Embryonic facial prominence (tissue), 1 donor: Measurements from ENCODE around the gene GLT8D2.

Experiments used
- DNase-seq: peaks from one replicate; pipeline ENCODE4 v3.0.0-alpha.2; 2016; ENCODE audit errors: extremely low spot score

Gene GLT8D2

DNA sequence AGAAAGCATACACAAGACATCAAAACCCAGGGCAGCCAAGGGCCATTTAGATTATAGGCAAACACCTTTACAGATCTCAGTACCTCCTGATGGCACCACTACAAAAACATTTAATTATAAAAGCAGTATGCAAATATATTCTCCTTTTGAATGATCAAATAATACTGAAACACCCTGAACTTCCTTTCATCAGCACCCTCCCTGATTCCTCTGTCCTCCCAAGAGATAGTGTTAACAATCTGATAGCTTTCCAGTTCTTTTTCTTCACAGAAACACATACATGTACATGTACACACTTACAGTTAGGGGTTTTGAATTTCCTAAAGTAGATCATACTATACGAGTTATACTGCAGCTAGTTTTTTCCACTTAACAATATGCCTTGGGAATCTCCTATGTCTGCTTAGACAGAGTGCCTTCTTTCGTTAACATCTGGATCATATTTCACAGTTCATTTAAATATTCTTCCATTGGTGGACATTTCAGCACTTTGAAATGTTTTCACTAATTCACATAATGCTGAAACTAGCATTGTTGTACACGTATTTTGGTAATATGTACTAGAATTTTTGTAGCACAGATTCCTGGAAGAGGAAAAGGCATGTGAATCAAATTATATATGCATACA lies 49.1 kb downstream of the GLT8D2 start:
- DNase-seq, result no peak

DNA sequence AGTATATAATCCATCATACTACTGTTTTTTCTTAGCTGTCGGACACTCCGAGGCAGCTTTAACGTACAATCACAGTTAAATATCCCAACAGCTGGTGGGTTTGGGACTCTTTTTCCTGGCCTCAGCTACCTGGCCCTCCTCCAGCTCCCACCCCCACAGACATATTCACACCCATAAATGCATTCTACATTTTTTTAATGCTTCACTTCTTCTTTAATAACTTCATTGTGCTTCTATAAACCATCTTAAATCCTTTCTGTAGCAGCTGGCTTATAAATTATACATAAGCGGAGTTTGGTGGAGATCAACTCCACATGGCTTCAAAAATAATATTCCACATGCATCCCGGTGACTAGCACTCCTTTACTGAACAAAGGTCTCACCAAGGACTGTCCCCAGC lies 51.0 kb downstream of the GLT8D2 start:
- DNase-seq, result peak; percentile 23

DNA sequence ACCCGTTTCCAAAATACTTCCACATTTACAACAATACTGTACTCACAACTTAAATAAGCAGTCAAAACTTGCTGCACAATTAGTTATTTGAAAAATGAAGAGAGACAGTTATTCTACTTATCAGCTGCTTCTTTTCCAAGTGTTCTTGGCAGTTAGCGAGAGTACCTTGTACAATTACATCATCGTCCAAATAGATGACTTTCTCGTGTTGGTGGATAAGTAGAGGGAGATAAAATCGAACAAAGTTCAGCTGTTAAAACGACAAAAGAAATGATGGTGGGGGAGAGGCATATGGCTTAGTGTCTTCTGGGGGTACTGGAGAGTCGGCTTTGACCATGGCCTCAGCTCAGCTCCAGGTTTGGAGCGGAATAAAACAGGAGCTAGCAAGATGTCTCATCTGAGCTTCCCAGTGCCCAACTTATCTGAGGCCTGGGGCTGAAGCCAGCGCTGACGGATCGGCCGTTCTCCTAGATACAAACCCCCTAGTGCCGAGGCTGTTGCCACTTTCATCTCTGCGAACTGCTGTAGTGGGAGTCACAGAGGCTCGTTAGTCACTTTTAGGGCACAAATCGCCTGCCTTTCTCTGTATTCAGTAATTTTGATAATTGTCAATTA lies 52.6 kb downstream of the GLT8D2 start:
- no peak for DNase-seq

DNA sequence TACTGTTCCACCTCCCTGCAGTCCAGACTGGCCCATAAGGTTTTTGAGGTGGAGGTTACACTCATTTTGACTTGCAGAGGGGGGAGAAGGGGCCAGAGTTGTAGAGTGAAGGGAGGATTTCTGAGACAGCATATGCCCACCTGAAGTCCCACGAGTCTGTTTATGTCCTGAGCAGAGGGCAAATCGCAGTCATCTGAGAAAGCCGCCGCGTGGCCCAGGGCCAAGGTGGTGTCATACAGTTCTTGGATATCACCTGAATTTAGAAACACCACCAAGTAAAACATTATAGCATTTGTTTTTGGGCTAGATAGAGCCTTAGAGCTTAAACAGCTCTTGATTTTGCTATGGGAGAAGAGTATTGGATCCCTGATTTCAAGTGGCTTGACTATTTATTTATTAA lies 53.4 kb downstream of the GLT8D2 start:
- DNase-seq, result no peak

DNA sequence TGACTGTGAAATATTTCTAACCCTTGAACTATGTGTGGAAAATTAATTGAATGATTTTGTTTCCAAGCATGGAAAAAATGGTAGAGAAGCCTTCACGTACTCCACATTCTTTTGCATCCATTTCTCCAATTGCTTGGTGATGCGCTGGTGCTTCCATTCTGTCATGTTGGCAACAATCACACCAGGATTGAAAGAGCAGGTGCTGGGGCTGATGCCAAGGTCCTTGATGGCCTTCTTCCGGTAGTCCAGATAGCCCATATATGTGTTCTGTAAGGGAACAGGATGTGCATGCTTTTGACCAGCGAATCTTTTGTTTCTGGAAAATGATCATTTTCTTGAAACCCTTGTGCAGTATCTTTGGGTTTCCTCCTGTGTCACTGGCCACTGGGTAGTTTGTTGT lies 55.8 kb downstream of the GLT8D2 start:
- no peak for DNase-seq

DNA sequence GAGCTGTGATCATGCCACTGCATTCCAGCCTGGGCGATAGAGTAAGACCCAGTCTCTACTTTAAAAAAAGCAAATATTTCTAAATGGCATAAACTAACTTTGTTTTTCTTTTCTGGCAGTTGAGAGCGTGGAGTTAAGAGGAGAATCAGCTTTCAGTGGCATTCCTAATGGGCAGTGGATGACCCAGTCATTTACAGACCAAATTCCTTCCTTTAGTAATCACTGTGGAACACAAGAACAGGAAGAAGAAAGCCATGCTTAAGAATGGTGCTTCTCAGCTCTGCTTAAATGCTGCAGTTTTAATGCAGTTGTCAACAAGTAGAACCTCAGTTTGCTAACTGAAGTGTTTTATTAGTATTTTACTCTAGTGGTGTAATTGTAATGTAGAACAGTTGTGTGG lies 63.2 kb downstream of the GLT8D2 start:
- DNase-seq, result no peak

DNA sequence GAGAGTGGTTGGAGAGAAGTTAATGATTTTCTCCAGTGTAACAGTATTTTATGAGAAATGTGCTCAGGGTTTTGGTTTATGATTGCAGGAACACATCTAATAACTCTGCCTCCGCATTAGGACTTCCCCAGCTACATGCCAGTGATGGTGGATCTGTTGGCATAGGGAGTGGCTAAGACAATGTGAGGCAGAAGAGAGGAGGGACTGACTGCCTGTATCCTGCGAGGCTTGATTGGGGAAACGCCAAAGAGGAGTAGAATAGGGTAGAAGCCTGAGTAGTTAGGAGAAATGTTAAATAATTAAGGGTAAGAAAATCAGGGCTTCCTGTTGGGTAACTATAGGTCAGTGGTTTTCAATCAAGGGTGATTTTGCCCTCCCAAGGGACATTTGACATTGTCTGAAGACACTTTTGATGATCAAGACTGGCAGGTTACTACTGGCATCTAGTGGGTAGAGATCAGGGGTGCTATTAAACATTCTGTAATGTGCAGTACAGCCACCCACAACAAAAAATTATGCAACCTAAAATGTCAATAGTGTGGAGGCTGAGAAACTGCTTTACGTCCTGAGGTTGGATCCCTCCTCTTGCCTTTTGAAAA lies 71.5 kb downstream of the GLT8D2 start:
- no peak for DNase-seq

DNA sequence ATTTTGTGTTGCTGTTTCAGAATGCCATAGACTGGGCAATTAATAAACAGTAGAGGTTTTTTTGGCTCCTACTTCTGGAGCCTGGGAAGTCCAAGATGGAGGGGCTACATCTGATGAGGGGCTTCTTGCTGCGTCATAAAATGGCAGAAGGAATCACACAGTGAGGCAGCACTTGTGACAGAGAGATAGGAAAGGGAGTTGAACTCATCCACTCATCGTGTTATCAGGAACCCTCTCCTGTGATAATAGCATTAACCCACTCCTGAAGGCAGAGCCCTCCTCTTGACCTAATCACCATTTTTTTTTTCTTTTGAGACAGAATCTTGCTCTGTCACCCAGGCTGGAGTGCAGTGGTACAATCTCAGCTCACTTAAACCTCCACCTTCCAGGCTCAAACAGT lies 74.6 kb downstream of the GLT8D2 start:
- DNase-seq, result no peak

DNA sequence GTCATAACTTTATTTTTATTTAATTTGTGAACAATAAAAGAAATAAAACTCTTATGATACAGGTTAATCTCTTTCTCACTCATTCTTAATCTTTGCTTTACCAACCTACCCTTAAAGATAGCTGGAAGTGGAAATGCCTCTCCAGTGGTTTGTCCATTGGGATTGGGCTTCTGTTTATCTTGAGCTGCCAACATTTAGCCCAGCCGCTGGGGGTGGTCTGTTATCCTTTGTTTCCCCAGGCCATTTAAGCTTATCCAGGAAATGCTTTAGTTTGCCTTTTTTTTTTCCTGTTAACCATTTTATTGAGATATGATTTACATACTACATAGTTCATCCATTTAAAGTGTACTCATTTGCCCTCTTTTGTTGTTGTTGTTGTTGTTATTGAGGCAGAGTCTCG lies 76.1 kb downstream of the GLT8D2 start:
- DNase-seq, result no peak

DNA sequence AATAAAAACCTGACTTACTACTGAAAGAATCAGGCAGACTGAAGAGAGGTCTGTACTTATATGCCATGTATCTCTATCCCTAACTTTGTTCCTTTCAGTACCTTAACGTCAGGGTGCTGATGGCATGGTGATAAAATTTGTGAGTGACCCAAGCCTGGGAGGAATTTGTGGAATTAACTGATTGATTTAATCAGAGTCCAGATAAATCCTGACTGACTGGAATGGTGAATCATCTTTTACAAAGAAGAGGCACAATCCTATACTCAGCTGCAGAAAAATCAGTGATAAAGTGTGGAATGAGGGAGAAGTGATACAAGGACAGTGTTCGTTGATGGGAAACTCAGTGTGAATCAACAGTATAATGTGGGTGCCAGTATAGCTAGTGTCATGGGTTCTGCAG lies 80.6 kb downstream of the GLT8D2 start:
- no peak for DNase-seq

DNA sequence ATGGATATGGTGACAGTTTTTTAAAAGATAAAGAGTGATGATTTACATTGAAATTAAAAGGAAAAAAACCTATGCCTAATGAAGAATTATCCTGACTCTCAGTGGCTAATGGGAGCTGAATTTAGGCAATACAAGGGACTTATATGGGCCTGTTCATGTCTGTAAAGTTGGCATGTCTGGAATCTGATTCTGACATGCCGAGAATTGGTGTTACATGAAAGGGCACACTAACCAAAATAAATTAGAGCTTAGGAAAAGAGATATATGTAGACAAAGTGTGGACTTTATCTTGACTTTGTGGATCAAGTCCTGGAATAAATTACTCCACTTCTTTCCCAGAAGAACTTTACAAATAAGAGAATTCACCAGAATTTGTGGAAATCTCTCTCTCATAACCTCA lies 83.3 kb downstream of the GLT8D2 start:
- no peak for DNase-seq

DNA sequence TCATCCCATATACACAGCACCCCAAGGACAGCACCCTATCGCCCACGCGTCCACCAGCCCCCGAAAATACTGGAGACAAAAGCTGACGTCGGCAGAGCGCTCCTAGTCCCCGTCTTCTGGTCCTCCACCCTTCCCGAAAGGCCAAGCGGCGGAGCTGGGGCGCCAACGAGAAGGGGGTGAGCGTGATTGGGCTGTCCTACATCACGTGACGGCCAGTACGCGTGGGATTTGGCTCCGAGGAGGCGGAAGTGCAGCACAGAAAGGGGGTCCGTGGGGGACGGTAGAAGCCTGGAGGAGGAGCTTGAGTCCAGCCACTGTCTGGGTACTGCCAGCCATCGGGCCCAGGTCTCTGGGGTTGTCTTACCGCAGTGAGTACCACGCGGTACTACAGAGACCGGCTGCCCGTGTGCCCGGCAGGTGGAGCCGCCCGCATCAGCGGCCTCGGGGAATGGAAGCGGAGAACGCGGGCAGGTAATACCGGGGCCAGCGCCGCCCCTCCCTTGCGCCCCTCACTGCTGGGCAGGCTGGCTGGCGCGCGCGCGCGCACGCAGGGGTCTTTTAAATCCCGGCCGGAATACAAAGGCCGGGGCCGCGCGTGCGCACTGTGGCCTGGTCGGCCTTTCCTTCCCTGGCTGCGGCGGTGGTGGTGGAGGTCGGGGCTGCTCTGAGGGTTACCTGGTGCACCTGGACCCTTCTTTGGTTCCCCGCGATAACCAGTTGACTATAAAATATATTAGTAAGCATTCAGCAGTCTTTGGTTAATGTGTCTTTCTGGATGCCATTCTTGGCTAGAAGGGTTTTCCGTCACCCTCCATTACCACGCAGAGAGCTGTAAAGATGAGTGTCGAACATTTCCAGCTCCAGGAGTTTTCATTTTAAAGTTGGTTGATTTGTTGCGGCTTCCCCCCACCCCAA lies 84.1 kb downstream of the GLT8D2 start, which contains the start of gene TDG:
Gene TDG (plus strand): TSS at position 283 of the 915 bp plus-strand sequence. CDS start 166 bp downstream, at position 449.
- peak; percentile 99 for DNase-seq

DNA sequence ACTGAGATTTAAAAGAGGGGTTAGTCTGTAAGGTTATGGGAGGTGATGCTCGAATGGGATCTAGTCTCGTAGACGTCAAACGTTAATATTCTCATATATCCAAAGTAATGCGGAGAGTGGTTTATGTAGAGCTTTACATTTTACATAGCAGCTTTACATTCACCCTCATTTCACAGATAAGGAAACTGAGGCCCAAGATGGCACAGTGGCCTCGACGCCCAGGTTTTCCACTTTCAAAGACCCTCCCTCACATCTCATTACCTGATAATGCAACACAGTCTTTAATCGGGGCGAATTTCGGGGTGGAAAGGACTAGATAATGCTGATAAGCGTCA lies 84.8 kb downstream of the GLT8D2 start:
- no peak for DNase-seq

DNA sequence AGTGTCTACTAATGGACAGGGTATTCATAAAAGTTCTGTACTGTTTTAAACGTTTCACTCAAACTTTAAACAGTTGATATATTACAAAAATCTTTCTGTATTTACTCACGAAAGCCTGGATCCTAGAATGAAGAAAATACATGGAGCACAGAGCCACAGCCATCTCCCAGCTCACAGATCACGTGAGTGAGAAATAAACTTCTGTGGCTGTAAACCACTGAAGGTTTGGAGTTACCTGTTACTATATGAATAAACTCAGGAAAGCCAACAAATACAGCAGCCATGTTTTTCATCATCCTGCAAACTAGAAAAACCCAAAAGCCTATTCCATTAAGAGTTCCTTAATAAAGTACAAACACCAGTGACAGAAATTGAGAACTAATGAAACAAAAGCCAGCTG lies 85.2 kb downstream of the GLT8D2 start:
- no peak for DNase-seq

DNA sequence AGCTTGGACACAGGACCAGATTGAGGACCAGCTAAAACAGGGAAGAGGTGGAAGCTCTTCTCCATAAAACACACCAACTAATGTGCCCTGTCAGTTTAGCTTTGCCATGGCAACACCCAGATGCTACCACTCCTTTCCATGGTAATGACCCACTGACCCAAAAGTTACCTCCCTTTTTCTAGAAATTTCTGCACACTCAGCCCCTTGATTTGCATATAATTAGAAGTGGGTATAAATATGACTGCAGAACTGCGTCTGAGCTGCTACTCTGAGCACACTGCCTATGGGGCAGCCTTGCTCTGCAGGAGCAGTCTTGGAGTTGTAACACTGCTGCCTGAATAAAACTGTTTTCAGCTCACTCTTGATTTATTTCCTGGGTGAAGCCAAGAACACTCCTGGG lies 87.5 kb downstream of the GLT8D2 start:
- DNase-seq, result no peak

DNA sequence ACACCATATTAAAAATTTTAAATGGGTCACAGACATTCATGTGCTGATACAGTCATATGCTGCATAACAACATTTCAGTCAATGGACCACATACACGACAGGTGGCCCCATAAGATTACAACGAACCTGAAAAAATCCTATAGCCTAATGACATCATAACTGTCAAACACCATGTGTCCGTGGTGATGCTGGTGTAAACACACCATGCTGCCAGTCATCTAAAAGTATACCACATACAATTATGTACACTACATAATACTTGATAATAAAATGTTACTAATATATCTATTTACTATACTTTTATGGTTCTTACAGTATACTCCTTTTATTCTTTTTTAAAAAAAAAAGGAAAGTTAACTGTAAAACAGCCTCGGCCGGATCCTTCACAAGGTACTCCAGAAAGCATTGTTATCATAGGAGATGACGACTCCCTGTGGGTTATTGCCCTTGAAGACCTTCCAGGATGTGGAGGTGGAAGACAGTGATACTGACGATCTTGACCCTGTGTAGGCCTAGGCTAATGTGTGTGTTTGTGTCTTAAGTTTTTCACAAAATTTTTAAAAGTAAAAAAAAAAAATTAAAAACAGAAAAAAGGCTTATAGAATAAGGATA lies 89.3 kb downstream of the GLT8D2 start:
- no peak for DNase-seq

DNA sequence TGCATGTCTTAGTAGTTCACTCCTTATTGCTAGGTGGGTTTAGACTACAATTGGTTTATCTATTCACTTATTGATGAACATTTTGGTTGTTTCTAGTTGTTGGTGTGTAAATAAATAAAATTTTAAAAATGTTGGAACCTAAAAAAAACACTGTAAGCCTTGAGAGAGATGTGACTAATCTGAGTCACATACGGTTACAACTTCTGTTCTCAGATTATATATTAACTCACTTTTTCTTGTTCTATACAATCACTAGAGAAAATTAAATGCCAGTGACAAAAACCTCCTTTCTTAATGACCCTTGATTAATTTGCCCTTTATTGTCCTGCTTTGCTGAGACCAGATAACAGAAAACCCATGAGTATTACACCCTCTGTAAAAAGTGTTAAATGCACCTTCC lies 91.4 kb downstream of the GLT8D2 start:
- no peak for DNase-seq

DNA sequence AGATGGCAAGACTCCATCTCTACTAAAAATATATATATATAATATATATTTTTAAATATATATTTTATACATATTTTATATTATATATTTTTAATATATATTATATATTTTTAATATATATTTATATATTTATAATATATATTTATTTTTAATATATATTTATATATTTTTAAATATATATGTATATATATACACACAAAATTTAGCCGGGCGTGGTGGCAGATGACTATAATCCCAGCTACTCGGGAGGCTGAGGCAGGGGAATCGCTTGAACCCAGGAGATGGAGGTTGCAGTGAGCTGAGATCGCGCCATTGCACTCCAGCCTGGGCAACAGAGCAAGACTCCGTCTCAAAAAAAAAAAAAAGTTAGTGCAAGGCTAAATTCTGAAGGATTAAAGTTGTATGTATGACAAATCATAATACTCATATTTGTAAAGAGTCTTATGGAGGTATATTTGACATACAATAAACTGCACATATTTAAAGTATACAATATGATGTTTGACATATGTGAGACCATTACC lies 92.1 kb downstream of the GLT8D2 start:
- DNase-seq, result no peak

DNA sequence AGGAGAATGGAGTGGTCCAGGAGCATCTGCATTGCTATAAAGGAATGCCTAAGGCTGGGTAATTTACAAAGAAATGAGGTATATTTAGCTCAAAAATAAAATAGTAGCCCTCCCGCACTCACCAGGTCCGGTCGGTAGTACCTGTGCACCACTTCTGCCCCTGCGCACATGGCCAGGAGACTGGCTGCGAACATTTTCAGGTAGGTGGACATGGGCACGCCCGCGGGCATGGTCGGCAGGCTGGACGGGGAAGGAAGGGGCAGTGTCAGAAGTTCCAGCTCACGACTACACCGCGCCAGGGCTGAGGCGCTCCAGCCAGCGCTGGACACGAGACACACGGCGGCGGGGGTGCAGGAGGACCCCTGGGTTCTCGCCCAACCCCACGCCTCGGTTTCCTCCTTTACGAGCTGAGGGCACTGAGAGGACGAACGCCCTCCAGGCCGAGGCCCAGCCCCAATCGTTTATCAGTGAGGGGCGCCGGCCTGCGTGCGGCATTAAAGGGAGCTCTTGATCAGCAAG lies 93.4 kb downstream of the GLT8D2 start:
- DNase-seq, result no peak

DNA sequence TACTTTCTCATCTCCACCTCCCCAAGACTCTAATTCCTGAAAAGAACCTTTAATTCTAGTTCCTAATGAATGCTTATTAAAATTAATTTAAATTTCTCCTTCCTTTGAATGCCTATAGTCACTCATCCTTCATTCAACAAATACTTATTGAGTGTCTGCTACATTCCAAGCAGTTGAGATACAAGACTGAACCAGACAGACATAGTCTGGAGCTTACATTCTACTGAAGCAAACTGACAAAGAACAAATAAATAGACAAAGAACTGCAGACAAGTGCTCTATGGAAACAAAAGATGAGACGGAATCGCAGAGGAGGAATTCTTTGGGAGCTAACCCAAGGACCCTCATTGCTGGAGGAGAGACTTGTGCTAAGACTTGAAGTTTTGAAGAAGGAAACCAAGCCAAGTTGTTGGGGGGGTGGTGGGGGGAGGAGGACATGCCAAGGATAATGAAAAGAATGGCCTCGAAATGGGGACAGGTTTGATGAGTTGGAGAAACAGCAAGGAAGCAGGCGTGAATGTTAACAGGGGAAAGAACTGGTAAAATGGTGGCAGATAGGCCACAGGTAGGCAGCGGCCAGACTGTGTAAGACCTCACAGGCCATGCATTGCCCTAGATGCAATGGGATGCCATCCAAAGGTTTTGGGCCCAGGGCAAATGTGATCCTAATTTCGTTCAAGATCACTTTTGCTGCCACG lies 94.0 kb downstream of the GLT8D2 start:
- DNase-seq, result no peak

DNA sequence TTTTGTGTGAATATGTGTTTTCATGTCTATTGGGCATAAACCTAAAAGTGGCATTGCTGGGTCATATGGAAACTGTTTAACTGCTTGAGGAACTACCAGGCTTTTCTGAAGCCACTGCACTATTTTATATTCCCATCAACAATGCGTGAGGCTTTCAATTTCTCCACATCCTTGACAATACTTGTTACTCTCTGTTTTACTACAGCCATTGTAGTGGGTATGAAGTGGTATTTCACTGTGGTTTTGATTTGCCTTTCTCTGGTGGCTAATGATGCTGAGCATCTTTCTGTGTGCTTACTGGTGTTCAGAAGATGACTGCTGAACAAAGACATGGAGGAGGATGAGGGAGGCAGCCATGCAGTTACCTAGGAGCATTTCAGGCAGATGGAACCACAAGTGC lies 97.5 kb downstream of the GLT8D2 start:
- no peak for DNase-seq
